Pancreas (tissue), 10 donors: ENCODE data around the gene SPRYD7. TPM values are rescaled to one million over a fixed set of nuclear protein-coding genes. Genes with fewer than 3 reads are reported as not detected.
"Not testable (repeated sequence)": the region's sequence is repeated elsewhere in the genome, so short reads cannot be mapped to it uniquely, and the experiment has no call there.

ENCODE experiments used
- ATAC-seq, 4 donors: fragments of 200-7000 bp; cut with Tn5 transposase; one replicate each; pipeline versions ENCODE4 v1.8.0 to v1.9.1; 2020; ENCODE audit warnings: mild to moderate bottlenecking in 4 of 4, moderate library complexity in 4 of 4
- DNase-seq, 6 donors: peaks; one replicate each; pipeline ENCODE4 v3.0.0-alpha.2; 2020
- FAIRE-seq: peaks from 2 replicates; lab custom pipeline; 2012; peaks lifted over from hg19 to GRCh38; lab: Jason Lieb, UNC
- H3K27ac ChIP-seq, 4 donors: fragments of 200-600 bp; sonication (generic); 1 replicate in 3 of 4; 2 replicates in 1 of 4; pipeline versions ENCODE4 v1.5.0 to v1.8.0; 2020
- H3K27me3 ChIP-seq, 4 donors: fragments of 200-600 bp; one replicate each; pipeline ENCODE4 v1.8.0; 2021
- H3K36me3 ChIP-seq, 3 donors: fragments of 200-600 bp; sonication (generic) in 1 of 3; one replicate each; pipeline versions ENCODE4 v1.5.0 to v1.8.0; 2020 to 2021
- H3K4me1 ChIP-seq, 3 donors: fragments of 200-600 bp; one replicate each; pipeline ENCODE4 v1.8.0; 2021
- H3K4me3 ChIP-seq, 4 donors: fragments of 200-600 bp; sonication (generic) in 2 of 4; one replicate each; pipeline versions ENCODE4 v1.5.0 to v1.8.0; 2020 to 2021
- H3K9me3 ChIP-seq, 4 donors: fragments of 200-600 bp; one replicate each; pipeline ENCODE4 v1.8.0; 2021
- WGBS, 2 donors: extraction: QIAGEN DNeasy Blood & Tissue Kit; methylation state at CpG; one replicate each; pipeline ENCODE4 v1.1.7; 2013; 5-methylcytosine and 5-hydroxymethylcytosine counted together
- intact Hi-C, 3 donors: fragments of 100-400 bp; cut with DNase I; formaldehyde crosslinking; loops; one replicate each; pipeline versions ENCODE4 v1.11.1 to v1.14.2; 2022
- polyA plus RNA-seq, 2 donors: library from polyadenylated mRNA; stranded (reverse); fragments of 200-250 nt; gene quantifications; one replicate each; pipeline ENCODE4 v1.2.3, GENCODE V29; 2013
- total RNA-seq, 6 donors: library from RNA; stranded (reverse); fragmentation: NEBNext Ultra II Directional in 4 of 6; extraction: Animal tissue kit (Norgen Biotek cat#: 25700) in 4 of 6; gene quantifications; one replicate each; pipeline versions ENCODE4 v1.2.1 to v1.2.4, GENCODE V29; 2021 to 2023
- TF ChIP-seq, protein P1 (sequence below), 4 donors: fragments of 200-600 bp; sonication (generic) in 3 of 4; IDR thresholded peaks; one replicate each; pipeline versions ENCODE4 v1.5.0 to v1.8.0; 2021; ENCODE audit warnings: antibody characterized with exemption in 4 of 4
- donor health status: healthy with polysubstance abuse.
- donor health status: DM: no; HTN: no; CAD: no; lungs with moderate emphysema.
- donor health status: DM: no; HTN: no; CAD: no.
- donor health status: control.
- donor health status: control.
- donor health status: Bipolar disorder and iron deficiency.
- donor health status: DM: yes; HTN: yes; CAD: no.
- donor health status: DM: no; HTN: no; CAD: no.
- donor health status: DM: no; HTN: no; CAD: no.
- donor health status: DM: yes; HTN: yes; CAD: no.

SPRYD7 gene
- total and polyA plus RNA-seq, 8 donors: 2.0 to 6.3 (median 3.0) TPM

DNA sequence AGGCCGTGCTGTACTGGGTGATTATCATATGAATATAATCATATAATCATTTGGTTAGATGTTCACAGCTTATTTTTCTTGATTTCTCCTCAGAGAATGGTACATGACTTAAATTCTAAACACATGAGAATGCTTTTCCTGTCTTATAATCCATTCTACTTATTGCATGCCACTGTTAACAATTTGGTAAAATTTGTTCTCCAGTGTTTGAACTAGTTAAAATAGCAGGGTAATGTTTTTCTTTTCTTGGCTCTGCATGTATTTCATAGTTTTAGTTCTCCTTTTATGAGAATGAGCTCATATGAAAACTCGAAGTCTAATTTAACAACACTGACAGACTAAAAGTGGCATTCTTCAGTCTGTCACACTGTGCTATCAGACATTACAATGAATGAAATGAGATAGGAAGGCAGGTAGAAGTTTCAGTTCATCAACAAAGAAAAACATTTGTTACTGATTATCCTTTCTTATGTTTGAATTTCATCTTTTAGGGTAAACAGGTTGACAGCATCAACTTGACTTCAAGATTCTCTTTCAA is 10.2 kb downstream of the SPRYD7 start:
- Histone ChIP-seq H3K27me3 (no peaks in the 10 kb centered on the region), H3K9me3 (no peaks in the 10 kb centered on the region), H3K27ac (no peak overlapping the region), H3K4me3 (no peak overlapping the region), H3K36me3 (peaks cover 0 to 15% (median 4%) of the 10 kb centered on the region in 3 donors), H3K4me1 (no peaks in the 10 kb centered on the region)
- intact Hi-C loops: no loop called here
- TF ChIP-seq, protein P1, sequence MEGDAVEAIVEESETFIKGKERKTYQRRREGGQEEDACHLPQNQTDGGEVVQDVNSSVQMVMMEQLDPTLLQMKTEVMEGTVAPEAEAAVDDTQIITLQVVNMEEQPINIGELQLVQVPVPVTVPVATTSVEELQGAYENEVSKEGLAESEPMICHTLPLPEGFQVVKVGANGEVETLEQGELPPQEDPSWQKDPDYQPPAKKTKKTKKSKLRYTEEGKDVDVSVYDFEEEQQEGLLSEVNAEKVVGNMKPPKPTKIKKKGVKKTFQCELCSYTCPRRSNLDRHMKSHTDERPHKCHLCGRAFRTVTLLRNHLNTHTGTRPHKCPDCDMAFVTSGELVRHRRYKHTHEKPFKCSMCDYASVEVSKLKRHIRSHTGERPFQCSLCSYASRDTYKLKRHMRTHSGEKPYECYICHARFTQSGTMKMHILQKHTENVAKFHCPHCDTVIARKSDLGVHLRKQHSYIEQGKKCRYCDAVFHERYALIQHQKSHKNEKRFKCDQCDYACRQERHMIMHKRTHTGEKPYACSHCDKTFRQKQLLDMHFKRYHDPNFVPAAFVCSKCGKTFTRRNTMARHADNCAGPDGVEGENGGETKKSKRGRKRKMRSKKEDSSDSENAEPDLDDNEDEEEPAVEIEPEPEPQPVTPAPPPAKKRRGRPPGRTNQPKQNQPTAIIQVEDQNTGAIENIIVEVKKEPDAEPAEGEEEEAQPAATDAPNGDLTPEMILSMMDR (IDR thresholded peaks at IDR 0.05): no peak
- DNase-seq: no peak
- WGBS, 2 donors: 82 to 83% methylated on average over 2 of the region's 2 CpGs
- FAIRE-seq: no peak
- ATAC-seq: no peak

DNA sequence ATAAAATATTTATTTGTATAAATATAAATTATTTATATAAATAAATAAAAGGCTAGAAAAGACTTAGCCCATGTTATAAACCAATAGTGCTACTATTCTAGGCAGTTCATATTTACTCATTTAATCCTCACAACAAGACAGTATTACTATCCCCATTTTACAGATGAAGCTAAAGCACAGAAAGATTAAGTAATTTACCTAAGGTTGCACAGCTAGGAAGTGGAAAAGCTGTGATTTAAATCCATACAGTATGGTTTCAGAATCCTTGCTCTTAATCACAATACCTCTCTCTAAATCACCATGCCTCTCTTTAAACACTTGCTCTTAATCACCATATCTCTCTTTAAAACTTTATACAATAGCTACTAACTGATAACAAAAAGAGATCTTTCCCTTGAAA is 13.8 kb downstream of the SPRYD7 start:
- DNase-seq (no peak), FAIRE-seq (no peak), ATAC-seq (no peak)
- Histone ChIP-seq H3K4me3 (no peak overlapping the region), H3K9me3 (no peaks in the 10 kb centered on the region), H3K27ac (no peak overlapping the region), H3K4me1 (no peaks in the 10 kb centered on the region), H3K27me3 (no peaks in the 10 kb centered on the region), H3K36me3 (peaks cover 0 to 28% (median 4%) of the 10 kb centered on the region in 3 donors)
- TF ChIP-seq, protein P1 (IDR thresholded peaks at IDR 0.05): no peak
- intact Hi-C loops: no loop called here

DNA sequence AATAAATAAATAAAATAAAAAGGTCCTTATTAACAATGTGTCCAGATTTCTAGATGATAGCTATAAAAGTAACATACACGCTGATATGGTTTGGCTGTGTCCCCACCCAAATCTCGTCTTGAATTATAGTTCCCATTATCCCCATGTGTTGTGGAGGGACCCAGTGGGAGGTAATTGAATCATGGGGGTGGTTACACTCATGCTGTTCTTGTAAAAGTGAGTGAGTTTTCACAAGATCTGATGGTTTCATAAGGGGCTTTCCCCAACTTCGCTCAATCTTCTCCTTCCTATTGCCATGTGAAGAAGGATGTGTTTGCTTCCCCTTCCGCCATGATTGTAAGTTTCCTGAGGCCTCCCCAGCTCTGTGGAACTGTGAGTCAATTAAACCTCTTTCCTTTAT is 15.2 kb downstream of the SPRYD7 start:
- intact Hi-C loops, H3K4me3 ChIP-seq, H3K4me1 ChIP-seq, FAIRE-seq, DNase-seq, H3K27ac ChIP-seq, ATAC-seq, H3K27me3 ChIP-seq, H3K9me3 ChIP-seq: not testable (repeated sequence)
- H3K36me3 ChIP-seq: peaks cover 0 to 32% (median 4%) of the 10 kb centered on the region in 3 donors
- 97% methylated on average over 4 of the region's 4 CpGs for WGBS, 2 donors

DNA sequence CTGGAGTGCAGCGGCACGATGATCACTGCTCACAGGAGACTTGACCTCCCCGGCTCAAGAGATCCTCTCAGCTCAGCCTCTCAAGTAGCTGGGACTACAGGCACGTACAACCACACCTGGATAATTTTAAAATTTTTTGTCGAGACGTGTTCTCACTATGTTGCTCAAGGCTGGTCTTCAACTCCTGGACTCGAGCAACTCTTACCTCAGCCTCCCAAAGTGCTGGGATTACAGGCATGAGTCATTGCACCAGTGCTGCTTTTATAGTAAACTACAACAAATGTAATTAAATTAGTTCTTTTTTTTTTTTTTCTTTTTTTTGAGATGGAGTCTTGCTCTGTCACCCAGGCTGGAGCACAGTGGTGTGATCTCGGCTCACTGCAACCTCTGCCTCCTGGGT is 18.0 kb downstream of the SPRYD7 start:
- H3K9me3 ChIP-seq, ATAC-seq, H3K4me1 ChIP-seq, H3K27ac ChIP-seq, DNase-seq, H3K4me3 ChIP-seq, H3K27me3 ChIP-seq, intact Hi-C loops, FAIRE-seq: not testable (repeated sequence)
- WGBS, 2 donors: 97 to 99% methylated on average over 8 of the region's 8 CpGs
- H3K36me3 ChIP-seq: peaks cover 0 to 27% (median 0%) of the 10 kb centered on the region in 3 donors

DNA sequence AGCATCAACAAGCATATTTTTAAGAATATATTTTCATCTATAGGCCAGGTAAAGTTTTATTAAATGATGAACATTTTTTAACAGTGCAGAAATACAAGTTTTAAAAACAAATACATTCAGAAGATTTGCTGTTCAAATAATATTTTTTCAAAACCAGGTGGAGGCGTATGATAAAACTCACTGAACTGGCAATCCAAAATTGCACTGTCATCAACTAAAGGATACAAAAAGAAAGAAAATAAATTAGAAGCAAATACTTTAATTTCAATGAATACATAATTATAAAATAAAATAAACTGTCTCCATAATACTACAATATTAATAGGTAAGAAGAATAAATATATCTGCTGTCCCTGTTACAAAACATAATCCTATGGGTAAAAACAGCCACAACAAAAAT is 21.2 kb downstream of the SPRYD7 start:
- 91 to 93% methylated on average over 1 of the region's 1 CpG for WGBS, 2 donors
- Histone ChIP-seq H3K9me3 (no peaks in the 10 kb centered on the region), H3K36me3 (peaks cover 0 to 24% (median 0%) of the 10 kb centered on the region in 3 donors), H3K27ac (no peak overlapping the region), H3K4me1 (no peaks in the 10 kb centered on the region), H3K4me3 (no peak overlapping the region), H3K27me3 (no peaks in the 10 kb centered on the region)
- DNase-seq (no peak), ATAC-seq (no peak), FAIRE-seq (no peak)
- TF ChIP-seq, protein P1 (IDR thresholded peaks at IDR 0.05): no peak
- intact Hi-C loops: no loop called here

DNA sequence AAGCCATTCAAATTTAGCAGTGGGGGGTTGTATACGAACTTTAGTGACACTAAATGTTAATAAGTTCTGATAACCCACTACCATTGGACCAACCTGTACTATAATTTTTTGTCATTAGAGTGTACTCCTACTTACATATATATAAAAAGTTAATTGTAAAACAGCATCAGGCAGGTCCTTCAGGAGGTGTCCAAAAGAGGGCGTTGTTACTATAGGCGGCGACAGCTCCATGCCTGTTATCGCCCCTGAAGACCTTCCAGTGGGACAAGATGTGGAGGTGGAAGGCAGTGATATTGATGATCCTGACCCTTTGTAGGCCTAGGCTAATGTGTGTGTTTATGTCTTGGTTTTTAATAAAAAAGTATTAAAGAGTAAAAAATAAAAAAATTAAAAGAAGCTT is 27.5 kb downstream of the SPRYD7 start:
- TF ChIP-seq, protein P1 (IDR thresholded peaks at IDR 0.05): no peak
- peaks cover 0 to 4% (median 0%) of the 10 kb centered on the region in 3 donors for H3K36me3 ChIP-seq
- H3K27me3 ChIP-seq: no peaks in the 10 kb centered on the region
- no peaks in the 10 kb centered on the region for H3K4me1 ChIP-seq
- no peak for FAIRE-seq
- ATAC-seq: no peak
- H3K9me3 ChIP-seq: no peaks in the 10 kb centered on the region
- WGBS, 2 donors: 75 to 76% methylated on average over 5 of the region's 5 CpGs
- DNase-seq: no peak
- no peak overlapping the region for H3K4me3 ChIP-seq
- intact Hi-C loops: no loop called here
- H3K27ac ChIP-seq: no peak overlapping the region
